ENCODE results near the gene NPM3.

- TF ChIP-seq CTCF (IDR thresholded peaks at IDR 0.05) = no peak
- no peak for TF ChIP-seq EP300 (IDR thresholded peaks at IDR 0.05)
- TF ChIP-seq POLR2A (IDR thresholded peaks at IDR 0.05) = no peak
- no peak for TF ChIP-seq POLR2AphosphoS5 (IDR thresholded peaks at IDR 0.05)
These were observed 31.3 kb upstream of the NPM3 start for GRCh38 chr10:101814466-101815071.

All from suprapubic skin (tissue), 4 donors.